Esophagus muscularis mucosa (tissue), 4 donors: Measurements from ENCODE around the gene KHK.

Source experiments
- CTCF ChIP-seq, 3 experiments: fragments of 200-600 bp in 2 of 3; fragments of 450-650 bp in 1 of 3; sonication (generic) in 2 of 3; IDR thresholded peaks; one replicate each; pipeline ENCODE4 v1.5.1; 2017 to 2019; ENCODE audit warnings: antibody characterized with exemption in 3 of 3, mild to moderate bottlenecking in 2 of 3, moderate library complexity in 1 of 3
- EP300 ChIP-seq: sonication (generic); formaldehyde crosslinking; IDR thresholded peaks from one replicate; pipeline ENCODE4 v1.6.1; 2017; ENCODE audit warnings: antibody characterized with exemption
- POLR2A ChIP-seq: fragments of 450-650 bp; IDR thresholded peaks from one replicate; pipeline ENCODE4 v1.6.1; 2017; ENCODE audit warnings: antibody characterized with exemption, moderate library complexity, mild to moderate bottlenecking, low read depth
- POLR2AphosphoS5 ChIP-seq, 2 donors: sonication (generic); formaldehyde crosslinking; IDR thresholded peaks; one replicate each; pipeline ENCODE4 v1.6.1; 2017; ENCODE audit warnings: antibody characterized with exemption in 2 of 2

GRCh38 chr2:27038012-27038411, 48.6 kb upstream of the KHK start:
- TF ChIP-seq CTCF (IDR thresholded peaks at IDR 0.05), result no peak
- no peak for TF ChIP-seq POLR2A
- no peak for TF ChIP-seq POLR2AphosphoS5 (IDR thresholded peaks at IDR 0.05)
- TF ChIP-seq EP300, result no peak
